Calu3 (cell line): ENCODE measurements around the gene BOD1L1. TPM values are rescaled to one million over a fixed set of nuclear protein-coding genes. Genes with fewer than 3 reads are reported as not detected.

Experiments used
- BruUV-seq: library from RNA; stranded (reverse); fragments of 400-500 nt; replicated peaks from 2 replicates; lab custom pipeline; 2021; lab: Mats Ljungman, UMichigan
- CTCF ChIA-PET: fragments of 300-600 bp; sonication (Branson Sonifier 250); formaldehyde crosslinking; loops from one replicate; lab custom pipeline; 2022; ENCODE audit warnings: antibody characterized with exemption; lab: Charles Lee
- DNase-seq: peaks from one replicate; pipeline ENCODE4 v3.0.0; 2022
- H3K27ac Mint-ChIP-seq: one replicate; pipeline ENCODE4 v1.8.0; 2022; ENCODE audit warnings: mixed read lengths; ENCODE audit not compliant: unreplicated experiment
- H3K27me3 Mint-ChIP-seq: one replicate; pipeline ENCODE4 v1.8.0; 2022; ENCODE audit warnings: mixed read lengths; ENCODE audit not compliant: unreplicated experiment
- H3K36me3 Mint-ChIP-seq: one replicate; pipeline ENCODE4 v1.8.0; 2022; ENCODE audit warnings: mild to moderate bottlenecking, moderate library complexity, mixed read lengths; ENCODE audit not compliant: insufficient read depth, unreplicated experiment
- H3K4me1 Mint-ChIP-seq: one replicate; pipeline ENCODE4 v1.8.0; 2022; ENCODE audit warnings: mild to moderate bottlenecking, low read depth, mixed read lengths; ENCODE audit not compliant: unreplicated experiment
- H3K4me3 Mint-ChIP-seq: one replicate; pipeline ENCODE4 v1.8.0; 2022; ENCODE audit warnings: mild to moderate bottlenecking, low read depth, moderate library complexity, mixed read lengths; ENCODE audit not compliant: unreplicated experiment
- H3K9me3 Mint-ChIP-seq: one replicate; pipeline ENCODE4 v1.8.0; 2022; ENCODE audit warnings: low read depth, mixed read lengths; ENCODE audit not compliant: unreplicated experiment
- CTCF ChIP-seq: fragments of 200-600 bp; IDR thresholded peaks from one replicate; pipeline ENCODE4 v1.8.0; 2022; ENCODE audit warnings: antibody characterized with exemption; ENCODE audit not compliant: unreplicated experiment
- intact Hi-C: fragments of 100-400 bp; cut with micrococcal nuclease; formaldehyde crosslinking; loops from one replicate; pipeline ENCODE4 v1.10.0; 2022; ENCODE audit not compliant: unreplicated experiment
- total RNA-seq: library from RNA; stranded (reverse); gene quantifications from 2 replicates; pipeline ENCODE4 v1.2.3, GENCODE V29; 2022

BOD1L1 gene
- total RNA-seq, 1 experiment from 2014 or later: 25.7 TPM

GRCh38 chr4:13590766-13591165 is 36.8 kb downstream of the BOD1L1 start:
- Mint-ChIP-seq H3K36me3 (peaks cover 11% of the 10 kb centered on the region), H3K9me3 (no peaks in the 10 kb centered on the region), H3K4me3 (no peak overlapping the region), H3K27ac (no peak overlapping the region), H3K4me1 (no peaks in the 10 kb centered on the region), H3K27me3 (no peaks in the 10 kb centered on the region)
- no peak for TF ChIP-seq CTCF
- no peak for DNase-seq
- intact Hi-C loops: no loop called here
- CTCF ChIA-PET: no interaction called here
- no TSS peak for BruUV-seq

GRCh38 chr4:13588954-13589353 is 38.6 kb downstream of the BOD1L1 start:
- DNase-seq: no peak
- no peaks in the 10 kb centered on the region for H3K27me3 Mint-ChIP-seq
- no peak overlapping the region for H3K4me3 Mint-ChIP-seq
- H3K27ac Mint-ChIP-seq: no peak overlapping the region
- TF ChIP-seq CTCF: no peak
- no TSS peak for BruUV-seq
- intact Hi-C loops: no loop called here
- no peaks in the 10 kb centered on the region for H3K9me3 Mint-ChIP-seq
- CTCF ChIA-PET: no interaction called here
- H3K36me3 Mint-ChIP-seq: peaks cover 16% of the 10 kb centered on the region
- H3K4me1 Mint-ChIP-seq: no peaks in the 10 kb centered on the region

GRCh38 chr4:13584481-13584880 is 43.0 kb downstream of the BOD1L1 start:
- intact Hi-C loops: no loop called here
- Mint-ChIP-seq H3K36me3 (peaks cover 17% of the 10 kb centered on the region), H3K27ac (no peak overlapping the region), H3K4me1 (no peaks in the 10 kb centered on the region), H3K4me3 (no peak overlapping the region), H3K27me3 (no peaks in the 10 kb centered on the region), H3K9me3 (no peaks in the 10 kb centered on the region)
- BruUV-seq: no TSS peak
- TF ChIP-seq CTCF: no peak
- DNase-seq: no peak
- CTCF ChIA-PET: no interaction called here

GRCh38 chr4:13580036-13580435 is 47.5 kb downstream of the BOD1L1 start:
- no peaks in the 10 kb centered on the region for H3K4me1 Mint-ChIP-seq
- H3K27me3 Mint-ChIP-seq: no peaks in the 10 kb centered on the region
- intact Hi-C loops: no loop called here
- no peak overlapping the region for H3K4me3 Mint-ChIP-seq
- no peak overlapping the region for H3K27ac Mint-ChIP-seq
- CTCF ChIA-PET: no interaction called here
- DNase-seq: no peak
- no peaks in the 10 kb centered on the region for H3K9me3 Mint-ChIP-seq
- peaks cover 10% of the 10 kb centered on the region for H3K36me3 Mint-ChIP-seq
- no peak for TF ChIP-seq CTCF
- BruUV-seq: no TSS peak
